Keratinocyte (primary cell): ENCODE measurements around the gene UBC. TPM values are rescaled to one million over a fixed set of nuclear protein-coding genes. Genes with fewer than 3 reads are reported as not detected.

Experiments used
- DNase-seq: peaks from one replicate; pipeline ENCODE4 v3.0.0-alpha.2; 2011; ENCODE audit warnings: low read depth, missing footprints, low spot score
- FAIRE-seq: peaks from 2 replicates; lab custom pipeline; 2011; peaks lifted over from hg19 to GRCh38; lab: Jason Lieb, UNC
- H2AFZ ChIP-seq: 2 replicates; pipeline ENCODE4 v1.6.0; 2012; ENCODE audit warnings: low read length, control low read depth, inconsistent platforms; ENCODE audit not compliant: control insufficient read depth
- H3K27ac ChIP-seq: 2 replicates; pipeline ENCODE4 v1.5.1; 2011; ENCODE audit warnings: low read length; ENCODE audit not compliant: control insufficient read depth, insufficient read depth
- H3K27me3 ChIP-seq: 3 replicates; pipeline ENCODE4 v1.6.0; 2011; ENCODE audit warnings: low read length; ENCODE audit not compliant: control insufficient read depth, insufficient read depth; ENCODE audit errors: extremely low read depth
- H3K36me3 ChIP-seq, 2 experiments: 2 replicates in 1 of 2; 3 replicates in 1 of 2; pipeline ENCODE4 v1.5.1; 2011; ENCODE audit warnings: low read length in 2 of 2, mild to moderate bottlenecking in 1 of 2; ENCODE audit not compliant: control insufficient read depth in 2 of 2, insufficient read depth in 2 of 2; ENCODE audit errors: extremely low read depth in 1 of 2
- H3K4me1 ChIP-seq: 3 replicates; pipeline ENCODE4 v1.5.1; 2011; ENCODE audit warnings: low read length; ENCODE audit not compliant: control insufficient read depth, insufficient read depth; ENCODE audit errors: extremely low read depth
- H3K4me2 ChIP-seq: 3 replicates; pipeline ENCODE4 v1.6.0; 2011; ENCODE audit warnings: low read depth, low read length; ENCODE audit not compliant: control insufficient read depth, insufficient read depth; ENCODE audit errors: extremely low read depth
- H3K4me3 ChIP-seq, 3 experiments: fragments of 200-600 bp in 1 of 3; sonication (generic) in 1 of 3; 2 replicates in 2 of 3; 3 replicates in 1 of 3; pipeline ENCODE4 v1.5.1; 2011 to 2016; ENCODE audit warnings: low read length in 3 of 3, mild to moderate bottlenecking in 3 of 3, control low read depth in 2 of 3, inconsistent platforms in 1 of 3, low read depth in 1 of 3, mixed read lengths in 1 of 3, mixed run types in 1 of 3, moderate library complexity in 1 of 3; ENCODE audit not compliant: control insufficient read depth in 2 of 3, insufficient read depth in 2 of 3; ENCODE audit errors: extremely low read depth in 1 of 3
- H3K79me2 ChIP-seq: 2 replicates; pipeline ENCODE4 v1.6.0; 2012; ENCODE audit warnings: low read length; ENCODE audit not compliant: control insufficient read depth, insufficient read depth
- H3K9ac ChIP-seq: 3 replicates; pipeline ENCODE4 v1.6.0; 2011; ENCODE audit warnings: low read length; ENCODE audit not compliant: control insufficient read depth, insufficient read depth; ENCODE audit errors: extremely low read depth
- H3K9me1 ChIP-seq: 3 replicates; pipeline ENCODE4 v1.6.0; 2011; ENCODE audit warnings: low read length; ENCODE audit not compliant: control insufficient read depth, insufficient read depth; ENCODE audit errors: extremely low read depth
- H3K9me3 ChIP-seq: 2 replicates; pipeline ENCODE4 v1.5.1; 2012; ENCODE audit warnings: low read depth, low read length; ENCODE audit not compliant: control insufficient read depth
- H4K20me1 ChIP-seq: 3 replicates; pipeline ENCODE4 v1.6.0; 2011; ENCODE audit warnings: low read length; ENCODE audit not compliant: control insufficient read depth, insufficient read depth; ENCODE audit errors: extremely low read depth
- EZH2 ChIP-seq: IDR thresholded peaks from one replicate; pipeline ENCODE4 v1.6.1; 2012; ENCODE audit warnings: inconsistent platforms, mild to moderate bottlenecking, low read length, moderate library complexity
- dilution Hi-C: fragments of 300-500 bp; cut with MboI; formaldehyde crosslinking; loops from one replicate; pipeline ENCODE4 v1.7.0; 2020; ENCODE audit warnings: low sequenced_read_pairs; ENCODE audit not compliant: extremely low pct_ligation_motif_present
- polyA plus RNA-seq, 5 experiments: library from polyadenylated mRNA; depleted of rRNA in 3 of 5; stranded (reverse) in 3 of 5; stranded (forward) in 1 of 5; unstranded in 1 of 5; fragments of >200 nt; gene quantifications; 1 replicate in 1 of 5; 2 replicates in 3 of 5; 3 replicates in 1 of 5; pipeline versions ENCODE4 v1.2.1 to v1.2.3, GENCODE V29; 2011 to 2012; ENCODE audit warnings: missing spikeins in 2 of 5, low read depth in 1 of 5, low replicate concordance in 1 of 5
- TF ChIP-seq, protein P1 (sequence below), 3 experiments: IDR thresholded peaks in 1 of 3; conservative IDR thresholded peaks in 1 of 3; optimal IDR thresholded peaks in 1 of 3; 2 replicates in 2 of 3; 3 replicates in 1 of 3; pipeline versions ENCODE3 to v1.5.1; 2011; ENCODE audit warnings: low read length in 3 of 3, mild to moderate bottlenecking in 3 of 3, moderate library complexity in 2 of 3, control low read depth in 1 of 3, inconsistent platforms in 1 of 3; ENCODE audit not compliant: insufficient read depth in 2 of 3; ENCODE audit errors: extremely low read depth in 1 of 3

UBC gene
- polyA plus RNA-seq, 1 donor (not counting 4 experiments of a cell fraction or from before 2014, with no cell fraction given), result 2,363 TPM

DNA sequence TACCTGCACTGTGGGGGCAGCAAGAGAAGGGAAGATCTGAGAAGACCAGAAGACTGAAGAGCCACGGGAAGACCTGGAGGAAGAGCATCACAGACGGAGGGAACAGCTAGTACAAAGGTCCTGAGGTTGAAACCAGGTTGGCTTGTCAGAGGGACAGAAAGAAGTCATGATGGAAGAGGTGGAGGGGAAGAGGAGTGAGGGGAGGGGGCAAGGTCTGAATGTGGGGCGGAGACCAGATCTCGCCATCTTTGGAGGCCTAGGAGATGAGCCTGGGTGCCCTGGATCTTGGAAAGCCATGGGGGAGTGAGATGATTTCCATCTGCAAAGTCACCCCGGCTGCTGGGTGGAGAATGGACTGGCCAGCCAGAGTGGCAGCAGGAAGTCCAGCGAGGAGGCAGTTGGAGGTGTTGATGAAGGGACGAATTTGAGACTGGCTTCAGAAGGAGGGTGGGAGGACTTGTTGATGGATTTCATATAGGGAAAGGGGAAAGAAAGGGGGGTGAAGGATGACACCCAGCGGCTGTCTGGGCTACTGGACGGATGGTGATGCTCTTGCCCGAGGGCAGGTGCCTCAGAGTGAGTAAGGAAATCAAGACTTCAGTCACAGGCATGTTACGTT lies 14.6 kb upstream of the UBC start:
- H3K4me2 ChIP-seq, result peak overlapping the region; percentile 56
- H2AFZ ChIP-seq, result no peak overlapping the region
- H3K36me3 ChIP-seq, result no peaks in the 10 kb centered on the region
- no peak for DNase-seq
- no peaks in the 10 kb centered on the region for H3K9me1 ChIP-seq
- no peaks in the 10 kb centered on the region for H3K27me3 ChIP-seq
- peaks cover 21% of the 10 kb centered on the region for H3K4me1 ChIP-seq
- H4K20me1 ChIP-seq, result no peaks in the 10 kb centered on the region
- dilution Hi-C loops, result no loop called here
- peak overlapping the region in 2 of 3 experiments; percentile 1 to 2 for H3K4me3 ChIP-seq
- TF ChIP-seq, protein P1, sequence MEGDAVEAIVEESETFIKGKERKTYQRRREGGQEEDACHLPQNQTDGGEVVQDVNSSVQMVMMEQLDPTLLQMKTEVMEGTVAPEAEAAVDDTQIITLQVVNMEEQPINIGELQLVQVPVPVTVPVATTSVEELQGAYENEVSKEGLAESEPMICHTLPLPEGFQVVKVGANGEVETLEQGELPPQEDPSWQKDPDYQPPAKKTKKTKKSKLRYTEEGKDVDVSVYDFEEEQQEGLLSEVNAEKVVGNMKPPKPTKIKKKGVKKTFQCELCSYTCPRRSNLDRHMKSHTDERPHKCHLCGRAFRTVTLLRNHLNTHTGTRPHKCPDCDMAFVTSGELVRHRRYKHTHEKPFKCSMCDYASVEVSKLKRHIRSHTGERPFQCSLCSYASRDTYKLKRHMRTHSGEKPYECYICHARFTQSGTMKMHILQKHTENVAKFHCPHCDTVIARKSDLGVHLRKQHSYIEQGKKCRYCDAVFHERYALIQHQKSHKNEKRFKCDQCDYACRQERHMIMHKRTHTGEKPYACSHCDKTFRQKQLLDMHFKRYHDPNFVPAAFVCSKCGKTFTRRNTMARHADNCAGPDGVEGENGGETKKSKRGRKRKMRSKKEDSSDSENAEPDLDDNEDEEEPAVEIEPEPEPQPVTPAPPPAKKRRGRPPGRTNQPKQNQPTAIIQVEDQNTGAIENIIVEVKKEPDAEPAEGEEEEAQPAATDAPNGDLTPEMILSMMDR (optimal IDR thresholded peaks at IDR 0.05 in 1 of 3, IDR thresholded peaks at IDR 0.05 in 1 of 3, conservative IDR thresholded peaks at IDR 0.05 in 1 of 3; ENCODE audit: extremely low read depth in 1 of 3, insufficient read depth in 2 of 3, low read length in 3 of 3), result peak in 2 of 3 experiments; percentile 9 to 58
- TF ChIP-seq EZH2, result no peak
- H3K9ac ChIP-seq, result peak overlapping the region; percentile 60
- H3K27ac ChIP-seq, result peak overlapping the region; percentile 89
- no peaks in the 10 kb centered on the region for H3K9me3 ChIP-seq
- FAIRE-seq, result peak; percentile 52
- no peaks in the 10 kb centered on the region for H3K79me2 ChIP-seq

DNA sequence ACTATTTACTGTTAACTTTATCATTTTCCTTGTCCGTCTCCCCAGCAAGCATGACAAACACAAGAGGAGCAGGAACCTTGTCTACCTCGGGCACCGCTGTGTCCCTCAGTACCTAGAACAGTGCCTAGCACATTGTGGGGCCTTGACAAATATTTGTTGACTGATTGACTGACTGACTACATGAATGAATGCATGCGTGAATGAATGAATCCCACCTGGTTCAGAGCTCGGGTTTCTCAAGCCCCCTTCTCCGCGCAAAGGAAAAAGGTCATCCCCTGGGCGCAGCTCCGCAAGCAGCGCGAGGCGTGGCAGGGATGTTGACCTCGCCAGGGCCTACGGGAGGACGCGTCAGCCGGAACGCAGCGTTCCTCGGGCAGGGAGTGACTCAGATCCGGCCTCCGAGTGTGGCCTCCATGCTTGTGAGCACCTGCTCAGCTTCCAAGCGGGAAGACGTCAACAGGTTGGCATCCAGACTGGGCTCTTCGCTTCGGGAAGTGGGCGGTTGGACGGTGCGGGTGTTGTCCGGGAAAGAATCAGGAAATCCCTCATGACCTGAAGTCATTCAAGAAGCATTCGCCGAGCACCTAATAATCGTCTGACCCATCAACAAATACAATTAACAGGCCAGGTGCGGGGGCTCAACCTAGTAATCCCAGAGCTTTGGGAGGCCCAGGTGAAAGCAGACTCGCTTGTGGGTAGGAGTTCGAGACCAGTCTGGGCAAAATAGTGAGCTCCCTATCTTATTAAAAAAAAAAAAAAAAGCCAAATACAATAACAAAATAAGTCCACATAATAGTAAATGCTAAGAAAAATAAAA lies 13.9 kb upstream of the UBC start:
- dilution Hi-C loops, result no loop called here

More for the DNA sequence above, 13.9 kb upstream of the UBC start:
- peaks cover 24% of the 10 kb centered on the region for H3K4me1 ChIP-seq
- TF ChIP-seq, protein P1 (optimal IDR thresholded peaks at IDR 0.05 in 1 of 3, IDR thresholded peaks at IDR 0.05 in 1 of 3, conservative IDR thresholded peaks at IDR 0.05 in 1 of 3; ENCODE audit: extremely low read depth in 1 of 3, insufficient read depth in 2 of 3, low read length in 3 of 3), result no peak
- TF ChIP-seq EZH2, result no peak
- H3K9ac ChIP-seq, result peak overlapping the region; percentile 96
- DNase-seq, result no peak
- H3K4me3 ChIP-seq, result peak overlapping the region in 2 of 3 experiments; percentile 13 to 17
- no peaks in the 10 kb centered on the region for H3K36me3 ChIP-seq
- H3K27me3 ChIP-seq, result no peaks in the 10 kb centered on the region
- no peaks in the 10 kb centered on the region for H3K79me2 ChIP-seq
- peak; percentile 84 for FAIRE-seq
- no peaks in the 10 kb centered on the region for H3K9me1 ChIP-seq
- H4K20me1 ChIP-seq, result no peaks in the 10 kb centered on the region
- peak overlapping the region; percentile 89 for H3K27ac ChIP-seq
- no peaks in the 10 kb centered on the region for H3K9me3 ChIP-seq
- H3K4me2 ChIP-seq, result peak overlapping the region; percentile 98
- H2AFZ ChIP-seq, result no peak overlapping the region
